ENCODE data around the gene NADSYN1. TPM values are rescaled to one million over a fixed set of nuclear protein-coding genes. Genes with fewer than 3 reads are reported as not detected.

Gene NADSYN1
- total and polyA plus RNA-seq, 8 donors, result 28.0 to 320 (median 65.2) TPM

DNA sequence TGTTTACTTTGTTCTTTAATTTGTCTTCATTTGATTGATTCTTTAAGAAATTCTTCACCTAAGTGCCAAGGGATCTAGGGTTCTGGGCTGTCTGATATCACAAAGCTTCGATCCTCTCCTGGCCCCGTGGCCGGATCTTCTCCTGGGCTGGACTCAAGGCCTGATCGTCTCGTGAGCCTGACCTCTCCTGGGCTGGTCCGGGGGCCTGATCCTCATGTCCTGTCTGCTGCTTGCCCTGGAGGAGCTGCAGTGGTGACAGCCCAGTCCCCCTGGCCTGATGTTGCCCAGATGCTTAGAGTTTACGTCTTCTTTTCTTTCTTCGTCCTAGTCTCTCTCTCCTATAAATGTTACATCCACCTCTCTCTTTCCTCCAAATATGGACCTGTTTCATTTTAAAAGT, 3.3 kb downstream of the NADSYN1 start:
- no peak overlapping the region for H3K27ac ChIP-seq
- H3K36me3 ChIP-seq, result peaks cover 50 to 67% (median 64%) of the 10 kb centered on the region in 4 donors
- no peak overlapping the region for H3K4me3 ChIP-seq
- H3K4me1 ChIP-seq, result peaks cover 6 to 33% (median 31%) of the 10 kb centered on the region in 4 donors
- 83 to 95% (median 95%) methylated on average over 7 to 8 of the region's 8 CpGs for WGBS, 5 donors
- no peaks in the 10 kb centered on the region for H3K9me3 ChIP-seq
- DNase-seq, result no peak
- no peaks in the 10 kb centered on the region for H3K27me3 ChIP-seq
- intact Hi-C loops (cut with DNase I; ENCODE audit: low total_unique reads), result no loop called here
- TF ChIP-seq EP300 (IDR thresholded peaks at IDR 0.05), result no peak
- TF ChIP-seq, protein P1, sequence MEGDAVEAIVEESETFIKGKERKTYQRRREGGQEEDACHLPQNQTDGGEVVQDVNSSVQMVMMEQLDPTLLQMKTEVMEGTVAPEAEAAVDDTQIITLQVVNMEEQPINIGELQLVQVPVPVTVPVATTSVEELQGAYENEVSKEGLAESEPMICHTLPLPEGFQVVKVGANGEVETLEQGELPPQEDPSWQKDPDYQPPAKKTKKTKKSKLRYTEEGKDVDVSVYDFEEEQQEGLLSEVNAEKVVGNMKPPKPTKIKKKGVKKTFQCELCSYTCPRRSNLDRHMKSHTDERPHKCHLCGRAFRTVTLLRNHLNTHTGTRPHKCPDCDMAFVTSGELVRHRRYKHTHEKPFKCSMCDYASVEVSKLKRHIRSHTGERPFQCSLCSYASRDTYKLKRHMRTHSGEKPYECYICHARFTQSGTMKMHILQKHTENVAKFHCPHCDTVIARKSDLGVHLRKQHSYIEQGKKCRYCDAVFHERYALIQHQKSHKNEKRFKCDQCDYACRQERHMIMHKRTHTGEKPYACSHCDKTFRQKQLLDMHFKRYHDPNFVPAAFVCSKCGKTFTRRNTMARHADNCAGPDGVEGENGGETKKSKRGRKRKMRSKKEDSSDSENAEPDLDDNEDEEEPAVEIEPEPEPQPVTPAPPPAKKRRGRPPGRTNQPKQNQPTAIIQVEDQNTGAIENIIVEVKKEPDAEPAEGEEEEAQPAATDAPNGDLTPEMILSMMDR (IDR thresholded peaks at IDR 0.05), result no peak
- no peak for TF ChIP-seq POLR2AphosphoS5 (IDR thresholded peaks at IDR 0.05)
- no peak for TF ChIP-seq POLR2A (IDR thresholded peaks at IDR 0.05)

DNA sequence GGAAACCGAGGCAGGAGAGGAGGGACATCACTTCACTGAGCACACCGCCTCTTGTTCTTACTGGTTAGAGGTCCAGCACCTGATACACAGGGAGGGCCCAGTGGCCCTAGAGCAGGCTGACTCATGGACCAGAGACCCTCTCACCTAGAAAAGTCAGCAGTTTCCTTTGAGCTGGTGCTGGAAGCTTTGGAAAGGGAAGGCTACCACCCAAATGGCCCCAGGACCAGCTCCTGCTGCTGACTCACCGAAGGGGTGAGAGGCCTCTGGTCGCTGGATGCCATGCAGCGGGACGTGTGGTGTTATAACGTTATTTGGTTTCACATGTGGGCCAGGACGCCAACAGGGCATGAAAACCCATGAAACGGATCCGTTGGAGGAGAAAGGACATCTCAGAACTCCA, 3.8 kb downstream of the NADSYN1 start:
- Histone ChIP-seq H3K4me1 (peaks cover 6 to 27% (median 26%) of the 10 kb centered on the region in 4 donors), H3K4me3 (no peak overlapping the region), H3K9me3 (no peaks in the 10 kb centered on the region), H3K27ac (no peak overlapping the region), H3K36me3 (peaks cover 55 to 72% (median 70%) of the 10 kb centered on the region in 4 donors), H3K27me3 (no peaks in the 10 kb centered on the region)
- 91 to 96% (median 95%) methylated on average over 10 of the region's 10 CpGs for whole genome bisulfite sequencing, 5 donors
- no peak for TF ChIP-seq EP300 (IDR thresholded peaks at IDR 0.05)
- TF ChIP-seq POLR2AphosphoS5 (IDR thresholded peaks at IDR 0.05), result no peak
- intact Hi-C loops (cut with DNase I; ENCODE audit: low total_unique reads), result no loop called here
- DNase-seq, result no peak

DNA sequence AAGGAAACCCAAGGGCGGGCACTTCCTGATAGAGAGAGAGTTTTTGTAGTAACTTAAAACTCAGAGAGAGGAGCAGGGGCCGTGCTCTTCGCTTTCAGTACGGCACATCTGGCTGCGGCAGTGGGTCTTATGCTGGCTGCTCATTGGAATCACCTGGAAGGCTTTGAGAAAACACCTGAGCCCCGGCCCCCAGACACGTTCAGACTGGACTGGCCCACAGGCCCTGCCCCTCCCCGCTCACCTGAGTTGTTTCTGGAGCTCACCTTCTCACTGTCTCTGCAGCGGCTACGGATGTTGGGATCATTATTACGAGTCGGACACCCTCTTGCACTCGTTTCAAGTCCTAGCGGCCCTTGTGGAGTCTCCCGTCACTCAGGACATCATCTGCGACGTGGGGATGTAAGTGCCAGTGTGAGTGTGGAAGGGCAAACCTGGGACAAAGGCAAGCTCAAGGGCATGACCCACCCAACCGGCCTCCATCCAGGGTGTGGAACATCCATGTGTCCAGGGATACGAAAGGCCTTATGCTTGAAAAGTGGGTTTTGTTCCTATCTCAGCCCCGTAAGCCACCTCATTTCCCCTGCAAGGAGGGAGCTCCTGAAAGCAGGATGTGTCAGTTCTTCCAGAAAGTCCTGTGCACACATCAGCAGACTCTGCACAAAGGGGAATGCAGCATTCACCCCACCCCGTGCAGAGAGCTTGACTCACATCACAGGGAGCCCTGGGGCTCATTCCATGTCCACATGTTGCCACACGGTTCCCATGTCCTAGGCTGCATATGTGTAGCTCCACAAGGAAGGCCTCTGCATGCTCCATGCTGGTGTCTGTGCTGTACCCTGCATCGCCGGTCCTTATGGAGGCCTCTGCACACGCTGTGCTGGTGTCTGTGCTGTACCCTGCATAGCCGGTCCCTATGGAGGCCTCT, 5.4 kb downstream of the NADSYN1 start:
- Histone ChIP-seq H3K4me3 (no peak overlapping the region), H3K9me3 (no peaks in the 10 kb centered on the region), H3K27me3 (no peaks in the 10 kb centered on the region), H3K4me1 (peaks cover 6 to 20% (median 16%) of the 10 kb centered on the region in 4 donors), H3K27ac (no peak overlapping the region), H3K36me3 (peaks cover 62 to 88% (median 85%) of the 10 kb centered on the region in 4 donors)
- 91 to 96% (median 94%) methylated on average over 22 to 26 of the region's 26 CpGs for WGBS, 5 donors
- no peak for DNase-seq
- intact Hi-C loops (cut with DNase I; ENCODE audit: low total_unique reads), result no loop called here
- TF ChIP-seq POLR2A (IDR thresholded peaks at IDR 0.05), result no peak
- no peak for TF ChIP-seq EP300 (IDR thresholded peaks at IDR 0.05)
- no peak for TF ChIP-seq POLR2AphosphoS5 (IDR thresholded peaks at IDR 0.05)
- TF ChIP-seq, protein P1 (IDR thresholded peaks at IDR 0.05), result no peak

DNA sequence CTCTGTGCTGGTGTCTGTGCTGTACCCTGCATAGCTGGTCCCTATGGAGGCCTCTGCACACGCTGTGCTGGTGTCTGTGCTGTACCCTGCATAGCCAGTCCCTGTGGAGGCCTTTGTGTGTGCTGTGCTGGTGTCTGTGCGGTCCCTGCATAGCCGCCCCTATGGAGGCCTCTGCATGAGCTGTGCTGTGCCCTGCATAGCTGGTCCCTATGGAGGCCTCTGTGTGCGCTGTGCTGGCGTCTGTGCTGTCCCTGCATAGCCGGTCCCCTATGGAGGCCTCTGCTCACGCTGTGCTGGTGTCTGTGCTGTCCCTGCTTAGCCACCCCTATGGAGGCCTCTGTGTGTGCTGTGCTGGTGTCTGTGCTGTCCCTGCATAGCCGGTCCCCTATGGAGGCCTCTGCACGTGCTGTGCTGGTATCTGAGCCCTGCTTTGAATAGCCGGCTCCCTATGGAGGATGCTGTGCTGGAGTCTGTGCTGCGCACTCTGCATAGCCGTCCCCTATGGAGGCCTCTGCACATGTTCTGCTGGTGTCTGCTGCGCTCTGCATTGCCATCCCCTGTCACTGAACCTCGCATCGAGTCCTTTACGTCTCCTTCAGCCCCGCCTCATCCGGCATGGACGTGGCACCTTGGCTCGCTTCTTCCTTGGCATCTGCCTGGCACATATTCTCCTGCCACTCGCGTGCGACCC, 6.2 kb downstream of the NADSYN1 start:
- intact Hi-C loops (cut with DNase I; ENCODE audit: low total_unique reads), result no loop called here
- H3K9me3 ChIP-seq, result no peaks in the 10 kb centered on the region
- 90 to 96% (median 93%) methylated on average over 22 to 23 of the region's 23 CpGs for WGBS, 5 donors
- peaks cover 65 to 96% (median 94%) of the 10 kb centered on the region in 4 donors for H3K36me3 ChIP-seq
- no peaks in the 10 kb centered on the region for H3K27me3 ChIP-seq
- H3K27ac ChIP-seq, result no peak overlapping the region
- no peak for DNase-seq
- peaks cover 1 to 13% (median 8%) of the 10 kb centered on the region in 4 donors for H3K4me1 ChIP-seq
- no peak overlapping the region for H3K4me3 ChIP-seq
- no peak for TF ChIP-seq EP300 (IDR thresholded peaks at IDR 0.05)
- TF ChIP-seq POLR2AphosphoS5 (IDR thresholded peaks at IDR 0.05), result no peak
- TF ChIP-seq POLR2A (IDR thresholded peaks at IDR 0.05), result no peak

DNA sequence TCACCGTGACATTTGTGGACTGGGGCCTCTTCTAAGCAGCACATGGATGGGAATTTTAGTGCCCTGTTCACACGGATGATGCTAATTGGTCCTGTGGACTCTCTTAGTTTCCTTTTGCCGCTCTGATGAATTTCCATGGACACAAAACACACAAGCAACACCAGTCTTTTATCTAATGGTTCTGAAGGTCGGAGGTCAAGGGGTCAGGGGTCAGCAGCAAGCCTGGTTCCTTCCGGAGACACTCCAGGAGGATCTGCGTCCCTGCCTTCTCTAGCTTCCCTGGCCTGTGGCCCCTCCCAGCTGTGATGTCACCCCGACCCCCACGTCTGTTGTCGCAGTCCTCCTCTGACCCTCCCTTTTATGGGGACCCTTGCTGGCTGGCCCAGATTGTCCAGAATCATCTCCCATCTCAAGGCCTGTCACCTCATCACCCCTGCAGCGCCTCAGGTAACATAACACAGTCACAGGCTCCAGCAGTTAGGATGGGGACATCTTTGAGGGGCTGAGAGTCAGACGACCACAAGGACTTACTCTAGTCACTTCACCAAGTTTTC, 6.8 kb downstream of the NADSYN1 start:
- Histone ChIP-seq H3K27ac (no peak overlapping the region), H3K36me3 (peaks cover 64 to 100% (median 96%) of the 10 kb centered on the region in 4 donors), H3K4me1 (peaks cover 0 to 6% (median 2%) of the 10 kb centered on the region in 4 donors), H3K9me3 (no peaks in the 10 kb centered on the region), H3K27me3 (no peaks in the 10 kb centered on the region), H3K4me3 (no peak overlapping the region)
- WGBS, 5 donors, result 70 to 82% (median 78%) methylated on average over 11 of the region's 11 CpGs
- DNase-seq, result no peak
- TF ChIP-seq POLR2AphosphoS5 (IDR thresholded peaks at IDR 0.05) (no peak), EP300 (IDR thresholded peaks at IDR 0.05) (no peak), POLR2A (IDR thresholded peaks at IDR 0.05) (no peak)
- TF ChIP-seq, protein P1 (IDR thresholded peaks at IDR 0.05), result no peak
- intact Hi-C loops (cut with DNase I; ENCODE audit: low total_unique reads), result no loop called here

All from stomach (tissue), 9 donors.